ENCODE measurements around the gene DNTT.

DNTT gene

GRCh38 chr10:96268341-96268909 is 35.8 kb upstream of the DNTT start (continued):
- TF ChIP-seq ZBTB11 (tag by site-specific recombination; conservative IDR thresholded peaks at IDR 0.05; ENCODE audit: low read depth) (no peak), ZFHX2 (tag by site-specific recombination; conservative IDR thresholded peaks at IDR 0.05) (no peak), ATF2 (tag by site-specific recombination; IDR thresholded peaks at IDR 0.05; ENCODE audit: low read depth) (no peak), ZNF335 (tag by site-specific recombination; conservative IDR thresholded peaks at IDR 0.05) (no peak), ZNF843 (tag by site-specific recombination; IDR thresholded peaks at IDR 0.05) (no peak), ZNF394 (tag by site-specific recombination; IDR thresholded peaks at IDR 0.05; ENCODE audit: borderline replicate concordance) (no peak), ZNF223 (tag by site-specific recombination; IDR thresholded peaks at IDR 0.05) (no peak), PRDM2 (tag by site-specific recombination; IDR thresholded peaks at IDR 0.05; ENCODE audit: borderline replicate concordance) (no peak)

- ChIA-PET POLR2A (no interaction called here), CTCF (interaction anchor here (0.6 to 3.5 kb wide), 3 partner anchors 40 to 1036 kb away, joined by 3 to 16 read pairs (median 4); no protein-coding TSS in a partner anchor)
- Histone ChIP-seq H3K36me3 (ENCODE audit: control insufficient read depth in 2 of 2, insufficient read depth in 1 of 2, low read length in 2 of 2) (no peaks in the 10 kb centered on the region), H3K4me3 (ENCODE audit: low read depth, low read length) (no peak overlapping the region), H3K9me3 (ENCODE audit: control insufficient read depth, insufficient read depth, low read depth, low read length) (no peaks in the 10 kb centered on the region), H3K4me1 (ENCODE audit: control insufficient read depth, insufficient read depth, low read length) (no peaks in the 10 kb centered on the region), H3K27ac (ENCODE audit: extremely low read depth, low read depth, low read length) (no peak overlapping the region)
- no peak for TF ChIP-seq ZBTB21 (tag by site-specific recombination; IDR thresholded peaks at IDR 0.05)
- no peak for TF ChIP-seq GFI1B (tag by site-specific recombination; IDR thresholded peaks at IDR 0.05)
- no peak for TF ChIP-seq BCL6B (tag by site-specific recombination; IDR thresholded peaks at IDR 0.05)
- TF ChIP-seq ZNF146 (tag by site-specific recombination; IDR thresholded peaks at IDR 0.05): no peak
- no peak for TF ChIP-seq ZNF501 (tag by site-specific recombination; IDR thresholded peaks at IDR 0.05)
- TF ChIP-seq ZFHX2 (tag by site-specific recombination; conservative IDR thresholded peaks at IDR 0.05): peak; percentile 51
- no peak for TF ChIP-seq ZNF777 (tag by site-specific recombination; IDR thresholded peaks at IDR 0.05; ENCODE audit: borderline replicate concordance)
- peak; percentile 77 for TF ChIP-seq EGR2 (tag by site-specific recombination; IDR thresholded peaks at IDR 0.05; ENCODE audit: low read depth)
- TF ChIP-seq ZNF544 (tag by site-specific recombination; IDR thresholded peaks at IDR 0.05): no peak
- TF ChIP-seq ZXDB (tag by site-specific recombination; IDR thresholded peaks at IDR 0.05): no peak
- no peak for TF ChIP-seq SCRT1 (tag by site-specific recombination; IDR thresholded peaks at IDR 0.05; ENCODE audit: borderline replicate concordance)
- TF ChIP-seq ZNF202 (tag by site-specific recombination; IDR thresholded peaks at IDR 0.05; ENCODE audit: borderline replicate concordance): no peak
These were observed 34.6 kb upstream of the DNTT start for GRCh38 chr10:96269438-96270300.

All from HEK293 (cell line).